Mucosa of descending colon (tissue), 3 donors: ENCODE results near the gene HDAC7. TPM values are rescaled to one million over a fixed set of nuclear protein-coding genes. Genes with fewer than 3 reads are reported as not detected.

Experiments
- ATAC-seq: fragments of 200-7000 bp; cut with Tn5 transposase; one replicate; pipeline ENCODE4 v1.9.1; 2020; ENCODE audit warnings: mild to moderate bottlenecking, moderate library complexity
- DNase-seq, 3 donors: peaks; one replicate each; pipeline ENCODE4 v3.0.0-alpha.2; 2020
- H3K36me3 ChIP-seq: fragments of 200-600 bp; one replicate; pipeline ENCODE4 v1.8.0; 2021; ENCODE audit warnings: low read depth, mild to moderate bottlenecking
- H3K4me1 ChIP-seq: fragments of 200-600 bp; one replicate; pipeline ENCODE4 v1.8.0; 2021; ENCODE audit warnings: low read depth, mild to moderate bottlenecking
- H3K4me3 ChIP-seq: fragments of 200-600 bp; one replicate; pipeline ENCODE4 v1.8.0; 2021; ENCODE audit warnings: mild to moderate bottlenecking
- H3K9me3 ChIP-seq: fragments of 200-600 bp; one replicate; pipeline ENCODE4 v1.8.0; 2021; ENCODE audit warnings: mild to moderate bottlenecking
- CTCF ChIP-seq: fragments of 200-600 bp; IDR thresholded peaks from one replicate; pipeline ENCODE4 v1.8.0; 2022; ENCODE audit warnings: antibody characterized with exemption, mild to moderate bottlenecking
- intact Hi-C, 2 donors: fragments of 100-400 bp; cut with DNase I in 1 of 2; cut with micrococcal nuclease in 1 of 2; formaldehyde crosslinking; loops; one replicate each; pipeline versions ENCODE4 v1.11.0 to v1.11.1; 2022; cut with DNase I, micrococcal nuclease
- total RNA-seq, 3 donors: library from RNA; stranded (reverse); fragmentation: NEBNext Ultra II Directional in 2 of 3; extraction: Animal tissue kit (Norgen Biotek cat#: 25700) in 2 of 3; gene quantifications; one replicate each; pipeline versions ENCODE4 v1.2.1 to v1.2.4, GENCODE V29; 2021 to 2023
- donor health status: DM: no; HTN: no; CAD: no; lungs with moderate emphysema.
- donor health status: DM: no; HTN: no; CAD: no.
- donor health status: DM: no; HTN: yes; CAD: no.

The HDAC7 gene
- total RNA-seq, 3 donors from 2014 or later: 19.5 to 67.4 (median 33.2) TPM

DNA sequence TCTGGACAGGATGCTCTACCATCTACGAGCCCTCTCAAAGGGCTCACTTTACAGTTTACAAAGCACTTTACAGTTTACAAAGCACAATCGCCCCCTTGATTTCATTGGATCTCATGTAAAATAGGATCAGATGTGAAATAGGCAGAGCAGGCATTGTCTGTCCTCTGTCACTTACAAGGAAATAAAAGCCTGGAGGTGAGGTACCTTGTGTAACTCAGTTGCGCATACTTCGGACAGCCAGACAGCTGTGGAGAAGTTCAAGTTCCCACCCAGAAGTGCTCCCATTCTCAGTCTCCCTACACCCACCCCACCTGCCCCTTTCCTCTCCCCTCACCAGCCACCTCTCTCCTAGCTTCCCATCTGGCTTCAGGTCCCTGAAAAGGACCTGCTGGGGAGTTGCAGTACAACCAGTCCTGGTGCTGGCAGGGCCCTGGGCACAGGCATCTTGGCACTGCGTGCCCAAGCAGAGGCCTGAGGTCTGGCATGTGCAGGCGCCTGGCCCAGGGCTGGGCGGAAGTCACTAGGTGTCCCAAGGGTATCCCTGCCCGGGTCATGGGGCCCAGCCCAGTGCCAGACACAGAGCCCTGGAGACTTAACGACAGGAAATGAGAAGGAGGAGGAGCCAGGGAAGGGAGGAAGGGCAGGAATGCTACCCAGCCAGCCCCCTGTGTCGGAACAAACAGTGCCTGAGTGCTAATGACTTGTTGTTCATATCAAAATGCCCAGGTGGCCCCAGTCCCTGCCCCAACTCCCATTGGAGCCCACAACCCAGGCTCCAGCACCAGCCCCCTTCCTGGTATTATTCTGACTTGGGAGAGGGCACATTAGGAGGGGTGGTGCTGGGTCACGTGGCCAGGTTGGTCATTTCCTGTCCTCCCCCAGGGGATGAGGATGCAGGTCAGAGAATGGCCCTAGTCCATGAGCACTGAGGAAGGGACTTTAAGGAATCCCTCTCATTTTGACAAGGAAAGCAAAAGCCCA lies 66.4 kb downstream of the HDAC7 start:
- Histone ChIP-seq H3K9me3 (no peaks in the 10 kb centered on the region), H3K4me3 (no peak overlapping the region), H3K4me1 (peaks cover 40% of the 10 kb centered on the region), H3K36me3 (no peaks in the 10 kb centered on the region)
- DNase-seq (peak; percentile 75 to 87 (median 82)), ATAC-seq (peak; percentile 77)
- TF ChIP-seq CTCF: no peak
- intact Hi-C loops: no loop called here

DNA sequence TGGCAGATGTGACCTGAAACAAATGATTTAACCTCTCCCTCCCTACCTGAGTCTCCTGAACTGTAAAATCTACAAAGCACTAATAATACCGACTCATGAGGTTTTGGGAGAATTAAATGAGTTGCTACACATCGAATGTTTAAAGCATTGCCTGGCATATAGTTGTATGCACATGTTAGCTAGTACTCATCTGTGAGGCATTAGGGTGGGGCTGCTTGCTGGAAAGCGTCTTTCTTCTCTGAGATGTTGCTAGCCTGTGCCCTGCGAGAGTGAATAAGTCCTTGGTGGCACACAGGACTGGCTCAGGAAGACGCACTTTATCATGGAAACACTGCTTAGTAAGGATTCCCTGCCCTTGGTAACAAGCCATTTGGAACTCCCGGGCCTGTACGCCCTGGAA lies 67.2 kb downstream of the HDAC7 start:
- no peak for TF ChIP-seq CTCF
- no peak for DNase-seq
- no peak for ATAC-seq
- H3K4me1 ChIP-seq: peaks cover 35% of the 10 kb centered on the region
- intact Hi-C loops: no loop called here
- H3K36me3 ChIP-seq: no peaks in the 10 kb centered on the region
- H3K4me3 ChIP-seq: no peak overlapping the region
- H3K9me3 ChIP-seq: no peaks in the 10 kb centered on the region

DNA sequence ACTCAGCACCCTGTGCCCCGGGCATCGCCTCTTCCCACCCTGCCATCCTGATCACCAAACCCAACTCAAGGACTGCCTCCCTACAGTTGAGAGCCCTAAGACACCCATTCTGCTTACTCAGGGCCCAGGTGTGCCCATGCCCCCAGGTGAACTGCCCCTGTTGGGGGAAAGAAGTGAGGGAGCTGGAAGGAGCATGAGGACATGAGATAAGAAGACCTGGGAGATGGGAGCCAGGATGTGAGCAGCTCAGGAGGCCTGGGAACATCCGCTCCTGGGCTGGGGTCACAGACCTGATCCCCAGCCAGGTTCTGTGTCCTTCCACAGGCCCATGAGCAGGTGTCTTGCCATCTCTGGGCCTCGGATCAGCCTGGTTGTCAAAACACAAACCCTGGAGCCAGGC lies 67.6 kb downstream of the HDAC7 start:
- no peak overlapping the region for H3K4me3 ChIP-seq
- ATAC-seq (no peak), DNase-seq (no peak)
- H3K36me3 ChIP-seq: no peaks in the 10 kb centered on the region
- intact Hi-C loops: no loop called here
- H3K9me3 ChIP-seq: no peaks in the 10 kb centered on the region
- H3K4me1 ChIP-seq: peaks cover 35% of the 10 kb centered on the region
- no peak for TF ChIP-seq CTCF

- no peaks in the 10 kb centered on the region for H3K36me3 ChIP-seq
- ATAC-seq (no peak), DNase-seq (peak in 2 of 3 donors; percentile 37 to 39)
- intact Hi-C loops: no loop called here
- no peaks in the 10 kb centered on the region for H3K9me3 ChIP-seq
- H3K4me1 ChIP-seq: peaks cover 35% of the 10 kb centered on the region
- H3K4me3 ChIP-seq: no peak overlapping the region
- no peak for TF ChIP-seq CTCF
Measured at GRCh38 chr12:47751561-47751960, 68.1 kb downstream of the HDAC7 start.

GRCh38 chr12:47750916-47751470 lies 68.7 kb downstream of the HDAC7 start:
- H3K4me1 ChIP-seq: peaks cover 33% of the 10 kb centered on the region
- no peak overlapping the region for H3K4me3 ChIP-seq
- H3K36me3 ChIP-seq: no peaks in the 10 kb centered on the region
- peak in 2 of 3 donors; percentile 30 to 47 for DNase-seq
- intact Hi-C loops: no loop called here
- no peaks in the 10 kb centered on the region for H3K9me3 ChIP-seq
- ATAC-seq: no peak
- no peak for TF ChIP-seq CTCF
